ENCODE measurements around the gene DNASE1.

- TF ChIP-seq, protein P1, sequence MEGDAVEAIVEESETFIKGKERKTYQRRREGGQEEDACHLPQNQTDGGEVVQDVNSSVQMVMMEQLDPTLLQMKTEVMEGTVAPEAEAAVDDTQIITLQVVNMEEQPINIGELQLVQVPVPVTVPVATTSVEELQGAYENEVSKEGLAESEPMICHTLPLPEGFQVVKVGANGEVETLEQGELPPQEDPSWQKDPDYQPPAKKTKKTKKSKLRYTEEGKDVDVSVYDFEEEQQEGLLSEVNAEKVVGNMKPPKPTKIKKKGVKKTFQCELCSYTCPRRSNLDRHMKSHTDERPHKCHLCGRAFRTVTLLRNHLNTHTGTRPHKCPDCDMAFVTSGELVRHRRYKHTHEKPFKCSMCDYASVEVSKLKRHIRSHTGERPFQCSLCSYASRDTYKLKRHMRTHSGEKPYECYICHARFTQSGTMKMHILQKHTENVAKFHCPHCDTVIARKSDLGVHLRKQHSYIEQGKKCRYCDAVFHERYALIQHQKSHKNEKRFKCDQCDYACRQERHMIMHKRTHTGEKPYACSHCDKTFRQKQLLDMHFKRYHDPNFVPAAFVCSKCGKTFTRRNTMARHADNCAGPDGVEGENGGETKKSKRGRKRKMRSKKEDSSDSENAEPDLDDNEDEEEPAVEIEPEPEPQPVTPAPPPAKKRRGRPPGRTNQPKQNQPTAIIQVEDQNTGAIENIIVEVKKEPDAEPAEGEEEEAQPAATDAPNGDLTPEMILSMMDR (IDR thresholded peaks at IDR 0.05): no peak
- no peak for TF ChIP-seq POLR2A (IDR thresholded peaks at IDR 0.05)
Measured at GRCh38 chr16:3609895-3610697, 44.4 kb upstream of the DNASE1 start.
